ENCODE data around the gene MCF2L. TPM values are rescaled to one million over a fixed set of nuclear protein-coding genes. Genes with fewer than 3 reads are reported as not detected.

MCF2L gene
- total and polyA plus RNA-seq, 9 of the 15 experiments (the other 6 are each of a cell fraction or from before 2014, with no cell fraction given) = 0.05 to 0.25 (median 0.18) TPM; not detected in 5

GRCh38 chr13:112965573-112966115 lies 3.4 kb upstream of the MCF2L start:
- no peak overlapping the region for H2AFZ ChIP-seq (ENCODE audit: low read depth, low read length)
- ATAC-seq (no peak), DNase-seq (ENCODE audit: extremely low read depth in 1 of 4, low spot score in 3 of 4) (no peak), FAIRE-seq (no peak)
- H4K20me1 ChIP-seq (replicated peaks; ENCODE audit: control insufficient read depth, insufficient read depth, low read length) = no peaks in the 10 kb centered on the region
- H3K9ac ChIP-seq (ENCODE audit: insufficient read depth in 1 of 2, low read depth in 2 of 2, low read length in 2 of 2) = no peak overlapping the region
- H3K4me1 ChIP-seq (replicated peaks in 1 of 2; ENCODE audit: control insufficient read depth in 2 of 2, insufficient read depth in 2 of 2, low read length in 2 of 2) = peaks cover 0 to 9% of the 10 kb centered on the region in 2 experiments; a peak in 2 of 5 replicates
- no peaks in the 10 kb centered on the region for H3K9me1 ChIP-seq (ENCODE audit: control insufficient read depth, insufficient read depth, low read length)
- no peaks in the 10 kb centered on the region for H3K36me3 ChIP-seq (ENCODE audit: control insufficient read depth, insufficient read depth, low read length)
- intact Hi-C loops (cut with micrococcal nuclease) (no loop called here), in situ Hi-C loops (cut with MboI) (no loop called here)
- 3% methylated on average over 12 of the region's 16 CpGs for WGBS (ENCODE audit: insufficient coverage, low coverage, missing lambda C conversion rate)
- no peak overlapping the region for H3K27ac ChIP-seq (ENCODE audit: extremely low read depth, low read depth, low read length)
- H3K4me2 ChIP-seq (ENCODE audit: insufficient read depth, low read length) = no peak overlapping the region
- ChIA-PET POLR2A (interaction anchor here (0.8 kb wide), 1 partner anchor 253 kb away, joined by 3 read pairs; no protein-coding TSS in a partner anchor), CTCF (ENCODE audit: low intra/inter-chr PET ratio) (no interaction called here)
- no peaks in the 10 kb centered on the region for H3K9me3 ChIP-seq (replicated peaks; ENCODE audit: control insufficient read depth, insufficient read depth, low read depth, low read length)
- H3K79me2 ChIP-seq (ENCODE audit: control insufficient read depth, insufficient read depth, low read length) = no peaks in the 10 kb centered on the region
- H3K27me3 ChIP-seq (ENCODE audit: control insufficient read depth in 2 of 2, insufficient read depth in 2 of 2, low read length in 2 of 2) = peaks cover 9 to 59% of the 10 kb centered on the region in 2 experiments; a peak in 3 of 5 replicates
- no TSS peak for BruUV-seq (replicated peaks)
- no peak overlapping the region for H3K4me3 ChIP-seq
- TF ChIP-seq PCBP1 (IDR thresholded peaks at IDR 0.05; ENCODE audit: low read depth, low read length, poor library complexity, severe bottlenecking) (no peak), SP2 (IDR thresholded peaks at IDR 0.05; ENCODE audit: extremely low read depth, low read depth, low read length, poor library complexity, severe bottlenecking) (no peak), SAFB (IDR thresholded peaks at IDR 0.05; ENCODE audit: borderline replicate concordance, low read depth, low read length) (no peak), REST (IDR thresholded peaks at IDR 0.05; ENCODE audit: borderline replicate concordance) (no peak), REST (CRISPR knock-in tag; IDR thresholded peaks at IDR 0.05; ENCODE audit: low read depth) (no peak), ZNF3 (CRISPR knock-in tag; IDR thresholded peaks at IDR 0.05) (no peak), CBX5 (IDR thresholded peaks at IDR 0.05; ENCODE audit: borderline replicate concordance, low read depth) (no peak), VEZF1 (CRISPR knock-in tag; IDR thresholded peaks at IDR 0.05) (no peak), ZBTB7A (IDR thresholded peaks at IDR 0.05; ENCODE audit: borderline replicate concordance, control insufficient read depth, low read depth, low read length) (no peak), SREBF1 (IDR thresholded peaks at IDR 0.05; ENCODE audit: borderline replicate concordance, low read depth, low read length) (no peak), BACH1 (tag; IDR thresholded peaks at IDR 0.05) (no peak)
- TF ChIP-seq, protein P1, sequence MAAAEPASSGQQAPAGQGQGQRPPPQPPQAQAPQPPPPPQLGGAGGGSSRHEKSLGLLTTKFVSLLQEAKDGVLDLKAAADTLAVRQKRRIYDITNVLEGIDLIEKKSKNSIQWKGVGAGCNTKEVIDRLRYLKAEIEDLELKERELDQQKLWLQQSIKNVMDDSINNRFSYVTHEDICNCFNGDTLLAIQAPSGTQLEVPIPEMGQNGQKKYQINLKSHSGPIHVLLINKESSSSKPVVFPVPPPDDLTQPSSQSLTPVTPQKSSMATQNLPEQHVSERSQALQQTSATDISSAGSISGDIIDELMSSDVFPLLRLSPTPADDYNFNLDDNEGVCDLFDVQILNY (CRISPR knock-in tag; IDR thresholded peaks at IDR 0.05) = no peak

Measured in K562 (cell line).